PC-9 (cell line): ENCODE results near the gene DACH1. TPM values are rescaled to one million over a fixed set of nuclear protein-coding genes. Genes with fewer than 3 reads are reported as not detected.

Source experiments
- BruUV-seq: library from RNA; stranded (reverse); fragments of 400-500 nt; replicated peaks from 2 replicates; lab custom pipeline; 2021; lab: Mats Ljungman, UMichigan
- CTCF ChIA-PET: fragments of 300-600 bp; sonication (Branson Sonifier 250); formaldehyde crosslinking; loops from one replicate; lab custom pipeline; 2022; ENCODE audit warnings: antibody characterized with exemption; lab: Charles Lee
- POLR2A ChIA-PET: fragments of 300-600 bp; sonication (Branson Sonifier 250); formaldehyde crosslinking; loops from one replicate; lab custom pipeline; 2022; ENCODE audit warnings: antibody characterized with exemption; ENCODE audit not compliant: unreplicated experiment; lab: Charles Lee
- DNase-seq, 2 experiments: peaks; one replicate each; pipeline versions ENCODE4 v3.0.0 to v3.0.0-alpha.2; 2015 to 2022; ENCODE audit warnings: mixed read lengths in 1 of 2
- H2AFZ ChIP-seq: fragments of 200-600 bp; sonication (generic); 2 replicates; pipeline ENCODE4 v1.8.1; 2017; ENCODE audit warnings: antibody characterized with exemption
- H3F3A ChIP-seq: fragments of 200-600 bp; sonication (generic); 2 replicates; pipeline ENCODE4 v1.8.1; 2017; ENCODE audit warnings: antibody characterized with exemption, mild to moderate bottlenecking, low read depth; ENCODE audit not compliant: insufficient read depth
- H3K27ac ChIP-seq: fragments of 200-600 bp; sonication (generic); 2 replicates; pipeline ENCODE4 v1.6.1; 2016; ENCODE audit warnings: mixed run types
- H3K27me3 ChIP-seq: fragments of 200-600 bp; sonication (generic); 2 replicates; pipeline ENCODE4 v1.6.1; 2016; ENCODE audit warnings: low read depth, mixed run types; ENCODE audit not compliant: insufficient read depth
- H3K36me3 ChIP-seq: fragments of 200-600 bp; sonication (generic); 2 replicates; pipeline ENCODE4 v1.6.1; 2016; ENCODE audit warnings: low read depth, mixed run types
- H3K4me1 ChIP-seq: fragments of 200-600 bp; sonication (generic); replicated peaks from 2 replicates; pipeline ENCODE4 v1.6.1; 2016; ENCODE audit warnings: mixed run types; ENCODE audit not compliant: insufficient read depth
- H3K4me2 ChIP-seq: fragments of 200-600 bp; sonication (generic); 2 replicates; pipeline ENCODE4 v1.6.1; 2017; ENCODE audit warnings: mixed run types
- H3K4me3 ChIP-seq: fragments of 200-600 bp; sonication (generic); 2 replicates; pipeline ENCODE4 v1.6.1; 2016; ENCODE audit warnings: mixed run types
- H3K79me2 ChIP-seq: fragments of 200-600 bp; sonication (generic); 2 replicates; pipeline ENCODE4 v1.6.1; 2017; ENCODE audit warnings: low read depth, mixed run types
- H3K9me2 ChIP-seq: fragments of 200-600 bp; sonication (generic); 2 replicates; pipeline ENCODE4 v1.8.1; 2017; ENCODE audit warnings: mild to moderate bottlenecking; ENCODE audit not compliant: insufficient read depth
- H3K9me3 ChIP-seq: fragments of 200-600 bp; sonication (generic); 2 replicates; pipeline ENCODE4 v1.8.1; 2016; ENCODE audit warnings: low read depth; ENCODE audit not compliant: insufficient read depth
- H4K20me1 ChIP-seq: fragments of 200-600 bp; sonication (generic); 2 replicates; pipeline ENCODE4 v1.8.1; 2017; ENCODE audit not compliant: insufficient read depth
- EZH2 ChIP-seq: fragments of 200-600 bp; sonication (generic); IDR thresholded peaks from 2 replicates; pipeline ENCODE4 v1.8.0; 2017; ENCODE audit warnings: antibody characterized with exemption, low read depth
- intact Hi-C: fragments of 100-400 bp; cut with micrococcal nuclease; formaldehyde crosslinking; loops from one replicate; pipeline ENCODE4 v1.10.0; 2022; ENCODE audit not compliant: unreplicated experiment
- total RNA-seq: library from RNA; stranded (reverse); gene quantifications from 2 replicates; pipeline ENCODE4 v1.2.3, GENCODE V29; 2021
- TF ChIP-seq, protein P1 (sequence below): fragments of 200-600 bp; sonication (generic); conservative IDR thresholded peaks from 2 replicates; pipeline ENCODE4 v1.6.1; 2017; ENCODE audit warnings: mixed run types, antibody characterized with exemption, mild to moderate bottlenecking, moderate library complexity

The DACH1 gene
- total RNA-seq, 1 experiment from 2014 or later: 1.5 TPM

DNA sequence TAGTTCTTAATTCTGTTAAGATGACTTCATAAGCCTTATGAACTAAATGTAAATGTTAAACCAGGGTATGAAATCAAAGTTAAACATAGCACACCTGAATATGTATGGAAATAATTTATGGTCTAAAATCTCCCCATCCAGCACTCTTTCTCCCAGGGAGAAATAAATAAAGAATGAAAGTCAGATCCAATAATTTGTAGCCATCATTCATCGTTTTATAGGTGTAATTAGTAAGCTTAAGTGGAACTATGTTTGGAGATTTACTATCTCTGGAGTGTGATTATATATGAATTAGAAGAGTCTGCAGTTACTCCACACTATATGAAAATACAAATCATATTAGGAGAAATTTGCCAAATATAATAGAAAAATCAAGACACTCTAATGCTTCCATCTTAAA, 405.1 kb downstream of the DACH1 start:
- H3K4me2 ChIP-seq: no peak overlapping the region
- H3K36me3 ChIP-seq: no peaks in the 10 kb centered on the region
- H3K27ac ChIP-seq: no peak overlapping the region
- H3K4me1 ChIP-seq: no peaks in the 10 kb centered on the region
- no peaks in the 10 kb centered on the region for H4K20me1 ChIP-seq
- H3K9me3 ChIP-seq: no peaks in the 10 kb centered on the region
- intact Hi-C loops: no loop called here
- DNase-seq: no peak
- no peaks in the 10 kb centered on the region for H3F3A ChIP-seq
- no peak overlapping the region for H2AFZ ChIP-seq
- ChIA-PET CTCF (no interaction called here), POLR2A (no interaction called here)
- no TSS peak for BruUV-seq
- no peaks in the 10 kb centered on the region for H3K79me2 ChIP-seq
- no peak overlapping the region for H3K4me3 ChIP-seq
- no peaks in the 10 kb centered on the region for H3K27me3 ChIP-seq
- H3K9me2 ChIP-seq: no peaks in the 10 kb centered on the region
- TF ChIP-seq EZH2: no peak
- TF ChIP-seq, protein P1, sequence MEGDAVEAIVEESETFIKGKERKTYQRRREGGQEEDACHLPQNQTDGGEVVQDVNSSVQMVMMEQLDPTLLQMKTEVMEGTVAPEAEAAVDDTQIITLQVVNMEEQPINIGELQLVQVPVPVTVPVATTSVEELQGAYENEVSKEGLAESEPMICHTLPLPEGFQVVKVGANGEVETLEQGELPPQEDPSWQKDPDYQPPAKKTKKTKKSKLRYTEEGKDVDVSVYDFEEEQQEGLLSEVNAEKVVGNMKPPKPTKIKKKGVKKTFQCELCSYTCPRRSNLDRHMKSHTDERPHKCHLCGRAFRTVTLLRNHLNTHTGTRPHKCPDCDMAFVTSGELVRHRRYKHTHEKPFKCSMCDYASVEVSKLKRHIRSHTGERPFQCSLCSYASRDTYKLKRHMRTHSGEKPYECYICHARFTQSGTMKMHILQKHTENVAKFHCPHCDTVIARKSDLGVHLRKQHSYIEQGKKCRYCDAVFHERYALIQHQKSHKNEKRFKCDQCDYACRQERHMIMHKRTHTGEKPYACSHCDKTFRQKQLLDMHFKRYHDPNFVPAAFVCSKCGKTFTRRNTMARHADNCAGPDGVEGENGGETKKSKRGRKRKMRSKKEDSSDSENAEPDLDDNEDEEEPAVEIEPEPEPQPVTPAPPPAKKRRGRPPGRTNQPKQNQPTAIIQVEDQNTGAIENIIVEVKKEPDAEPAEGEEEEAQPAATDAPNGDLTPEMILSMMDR: no peak

DNA sequence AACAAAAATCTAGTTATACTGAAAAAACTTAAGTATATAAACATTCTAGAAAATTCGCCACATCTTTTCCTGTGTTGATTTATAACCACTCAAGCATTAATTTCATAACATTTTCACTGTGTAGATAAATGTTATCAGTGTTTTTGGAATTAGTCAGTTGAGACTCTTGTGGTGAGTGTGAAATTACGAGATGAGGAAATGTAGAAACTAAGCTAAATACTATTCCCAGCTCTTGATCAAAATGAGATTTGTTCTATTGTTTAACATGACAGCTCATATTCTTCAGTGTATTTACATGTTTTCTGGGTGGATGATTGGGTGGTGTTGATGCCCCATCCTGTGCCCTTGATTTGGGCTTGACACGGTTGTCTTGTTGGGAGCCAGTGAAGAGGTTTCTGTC, 406.8 kb downstream of the DACH1 start:
- BruUV-seq: no TSS peak
- H3K9me2 ChIP-seq: no peaks in the 10 kb centered on the region
- H3K27me3 ChIP-seq: no peaks in the 10 kb centered on the region
- no peak overlapping the region for H3K4me3 ChIP-seq
- DNase-seq: no peak
- H3K36me3 ChIP-seq: no peaks in the 10 kb centered on the region
- no peak overlapping the region for H2AFZ ChIP-seq
- no peaks in the 10 kb centered on the region for H4K20me1 ChIP-seq
- ChIA-PET CTCF (no interaction called here), POLR2A (interaction anchor here (0.7 kb wide), 1 partner anchor 282 kb away, joined by 5 read pairs; no protein-coding TSS in a partner anchor)
- no peaks in the 10 kb centered on the region for H3K79me2 ChIP-seq
- intact Hi-C loops: no loop called here
- no peaks in the 10 kb centered on the region for H3F3A ChIP-seq
- no peak overlapping the region for H3K4me2 ChIP-seq
- H3K4me1 ChIP-seq: no peaks in the 10 kb centered on the region
- H3K27ac ChIP-seq: no peak overlapping the region
- no peaks in the 10 kb centered on the region for H3K9me3 ChIP-seq
- TF ChIP-seq, protein P1: no peak
- TF ChIP-seq EZH2: no peak

DNA sequence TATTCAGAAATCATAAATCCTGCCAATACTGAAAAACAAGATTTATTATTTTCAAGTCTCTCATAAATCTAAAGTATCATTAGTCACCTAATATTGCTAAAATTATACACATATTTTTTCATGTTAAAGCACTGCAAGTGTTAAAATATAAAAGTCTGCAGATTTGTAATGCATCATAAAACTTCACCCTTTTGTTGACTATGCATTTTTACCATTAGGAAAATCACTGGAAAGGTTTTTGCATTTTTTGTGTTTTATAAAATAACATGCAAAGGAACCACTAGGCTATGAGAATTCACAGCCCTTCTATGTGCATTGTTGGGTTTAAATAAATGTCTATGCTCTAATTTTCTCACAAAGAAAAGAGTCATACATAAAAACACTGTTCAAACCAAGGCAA, 407.3 kb downstream of the DACH1 start:
- Histone ChIP-seq H3K79me2 (no peaks in the 10 kb centered on the region), H3F3A (no peaks in the 10 kb centered on the region), H3K4me3 (no peak overlapping the region), H3K27me3 (no peaks in the 10 kb centered on the region), H3K9me2 (no peaks in the 10 kb centered on the region), H3K27ac (no peak overlapping the region), H4K20me1 (no peaks in the 10 kb centered on the region), H3K4me2 (no peak overlapping the region), H3K36me3 (no peaks in the 10 kb centered on the region), H3K9me3 (no peaks in the 10 kb centered on the region), H3K4me1 (no peaks in the 10 kb centered on the region), H2AFZ (no peak overlapping the region)
- intact Hi-C loops: no loop called here
- TF ChIP-seq EZH2: no peak
- POLR2A ChIA-PET: no interaction called here
- no TSS peak for BruUV-seq
- no peak for DNase-seq
- CTCF ChIA-PET: no interaction called here

DNA sequence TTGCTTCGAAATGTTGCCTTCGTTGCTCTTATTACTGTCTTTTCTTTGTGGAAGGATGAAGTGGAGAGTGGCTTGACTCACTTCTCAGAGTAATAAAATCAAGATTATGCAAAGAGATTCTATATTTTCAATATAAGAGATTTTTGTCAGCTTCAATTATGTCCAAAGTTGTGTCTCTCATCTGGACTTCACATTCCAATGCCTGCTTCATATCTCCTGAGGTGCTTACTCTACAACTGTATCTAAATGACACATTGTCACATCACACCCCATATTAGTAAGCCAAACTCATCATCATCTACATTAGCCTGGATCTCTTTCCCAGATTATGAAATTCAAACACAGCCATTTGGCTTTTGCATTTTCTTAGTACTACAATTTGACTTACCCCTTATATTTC, 409.4 kb downstream of the DACH1 start:
- Histone ChIP-seq H3K27me3 (no peaks in the 10 kb centered on the region), H3K9me2 (no peaks in the 10 kb centered on the region), H3K4me1 (no peaks in the 10 kb centered on the region), H3K4me2 (no peak overlapping the region), H3K79me2 (no peaks in the 10 kb centered on the region), H3K4me3 (no peak overlapping the region), H2AFZ (no peak overlapping the region), H4K20me1 (no peaks in the 10 kb centered on the region), H3F3A (no peaks in the 10 kb centered on the region), H3K27ac (no peak overlapping the region), H3K36me3 (no peaks in the 10 kb centered on the region), H3K9me3 (no peaks in the 10 kb centered on the region)
- intact Hi-C loops: no loop called here
- BruUV-seq: no TSS peak
- ChIA-PET CTCF (no interaction called here), POLR2A (no interaction called here)
- DNase-seq: no peak
- TF ChIP-seq EZH2: no peak
- TF ChIP-seq, protein P1: no peak
